ENCODE measurements around the gene TFF3.

- no peak for TF ChIP-seq EZH2 (IDR thresholded peaks at IDR 0.05; ENCODE audit: borderline replicate concordance, low read length)
- TF ChIP-seq, protein P1, sequence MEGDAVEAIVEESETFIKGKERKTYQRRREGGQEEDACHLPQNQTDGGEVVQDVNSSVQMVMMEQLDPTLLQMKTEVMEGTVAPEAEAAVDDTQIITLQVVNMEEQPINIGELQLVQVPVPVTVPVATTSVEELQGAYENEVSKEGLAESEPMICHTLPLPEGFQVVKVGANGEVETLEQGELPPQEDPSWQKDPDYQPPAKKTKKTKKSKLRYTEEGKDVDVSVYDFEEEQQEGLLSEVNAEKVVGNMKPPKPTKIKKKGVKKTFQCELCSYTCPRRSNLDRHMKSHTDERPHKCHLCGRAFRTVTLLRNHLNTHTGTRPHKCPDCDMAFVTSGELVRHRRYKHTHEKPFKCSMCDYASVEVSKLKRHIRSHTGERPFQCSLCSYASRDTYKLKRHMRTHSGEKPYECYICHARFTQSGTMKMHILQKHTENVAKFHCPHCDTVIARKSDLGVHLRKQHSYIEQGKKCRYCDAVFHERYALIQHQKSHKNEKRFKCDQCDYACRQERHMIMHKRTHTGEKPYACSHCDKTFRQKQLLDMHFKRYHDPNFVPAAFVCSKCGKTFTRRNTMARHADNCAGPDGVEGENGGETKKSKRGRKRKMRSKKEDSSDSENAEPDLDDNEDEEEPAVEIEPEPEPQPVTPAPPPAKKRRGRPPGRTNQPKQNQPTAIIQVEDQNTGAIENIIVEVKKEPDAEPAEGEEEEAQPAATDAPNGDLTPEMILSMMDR (conservative IDR thresholded peaks at IDR 0.05 in 1 of 2, IDR thresholded peaks at IDR 0.05 in 1 of 2; ENCODE audit: extremely low read depth in 1 of 2, insufficient read depth in 1 of 2, low read depth in 1 of 2, low read length in 2 of 2), result no peak
These were observed 49.9 kb downstream of the TFF3 start for GRCh38 chr21:42265231-42265812.

Measured in mammary epithelial cell (primary cell).